ENCODE data around the gene MAP3K9. TPM values are rescaled to one million over a fixed set of nuclear protein-coding genes. Genes with fewer than 3 reads are reported as not detected.
A peak's percentile ranks its signal among the peaks of the same experiment; 100 is the strongest.
"Not testable (repeated sequence)": the region's sequence is repeated elsewhere in the genome, so short reads cannot be mapped to it uniquely, and the experiment has no call there.

MAP3K9 gene
- under 0.01 and 0.22 TPM in 2 replicates for total RNA-seq (2012; rRNA removed)

- no peaks in the 10 kb centered on the region for H3K9me3 ChIP-seq (replicated peaks; ENCODE audit: low read length)
- H3K9ac ChIP-seq (ENCODE audit: low read depth, low read length) = no peak within 1 kb of the TSS
- peak within 1 kb of the TSS; percentile 73 for H3K4me3 ChIP-seq (ENCODE audit: low read length)
- peak within 1 kb of the TSS; percentile 84 for H3K4me2 ChIP-seq (ENCODE audit: low read length)
- peaks cover 36% of the 10 kb centered on the region for H3K27me3 ChIP-seq (ENCODE audit: control insufficient read depth, insufficient read depth, low read length)
- H3K4me1 ChIP-seq (ENCODE audit: control insufficient read depth, insufficient read depth, low read length) = no peaks in the 10 kb centered on the region
- no peaks in the 10 kb centered on the region for H3K36me3 ChIP-seq (ENCODE audit: insufficient read depth, low read length)
Measured at GRCh38 chr14:70809225-70810219, at the start of gene MAP3K9. MAP3K9 (minus strand) TSS chr14:70809513; CDS start chr14:70809171, 342 bp downstream.

- Histone ChIP-seq H3K9me3 (replicated peaks; ENCODE audit: low read length) (no peaks in the 10 kb centered on the region), H3K9ac (ENCODE audit: low read depth, low read length) (no peak overlapping the region), H3K4me1 (ENCODE audit: control insufficient read depth, insufficient read depth, low read length) (peaks cover 20% of the 10 kb centered on the region), H3K4me2 (ENCODE audit: low read length) (no peak overlapping the region), H3K36me3 (ENCODE audit: insufficient read depth, low read length) (no peaks in the 10 kb centered on the region), H3K4me3 (ENCODE audit: low read length) (no peak overlapping the region), H3K27me3 (ENCODE audit: control insufficient read depth, insufficient read depth, low read length) (no peaks in the 10 kb centered on the region)
Measured at GRCh38 chr14:70858641-70859040, 49.3 kb upstream of the MAP3K9 start.

GRCh38 chr14:70857496-70857890 is 48.2 kb upstream of the MAP3K9 start:
- no peaks in the 10 kb centered on the region for H3K36me3 ChIP-seq (ENCODE audit: insufficient read depth, low read length)
- H3K27me3 ChIP-seq (ENCODE audit: control insufficient read depth, insufficient read depth, low read length) = no peaks in the 10 kb centered on the region
- H3K9ac ChIP-seq (ENCODE audit: low read depth, low read length) = peak overlapping the region; percentile 38
- peaks cover 20% of the 10 kb centered on the region for H3K4me1 ChIP-seq (ENCODE audit: control insufficient read depth, insufficient read depth, low read length)
- no peaks in the 10 kb centered on the region for H3K9me3 ChIP-seq (replicated peaks; ENCODE audit: low read length)
- H3K4me2 ChIP-seq (ENCODE audit: low read length) = peak overlapping the region; percentile 14
- no peak overlapping the region for H3K4me3 ChIP-seq (ENCODE audit: low read length)

- H3K27me3 ChIP-seq (ENCODE audit: control insufficient read depth, insufficient read depth, low read length) = no peaks in the 10 kb centered on the region
- no peaks in the 10 kb centered on the region for H3K36me3 ChIP-seq (ENCODE audit: insufficient read depth, low read length)
- H3K4me1 ChIP-seq (ENCODE audit: control insufficient read depth, insufficient read depth, low read length) = peaks cover 20% of the 10 kb centered on the region
- H3K4me3 ChIP-seq (ENCODE audit: low read length) = no peak overlapping the region
- H3K9me3 ChIP-seq (replicated peaks; ENCODE audit: low read length) = no peaks in the 10 kb centered on the region
- H3K4me2 ChIP-seq (ENCODE audit: low read length) = peak overlapping the region; percentile 14
- H3K9ac ChIP-seq (ENCODE audit: low read depth, low read length) = peak overlapping the region; percentile 38
Measured at GRCh38 chr14:70856851-70857495, 47.7 kb upstream of the MAP3K9 start.

GRCh38 chr14:70855486-70855885 is 46.2 kb upstream of the MAP3K9 start:
- no peaks in the 10 kb centered on the region for H3K36me3 ChIP-seq (ENCODE audit: insufficient read depth, low read length)
- H3K4me3 ChIP-seq (ENCODE audit: low read length) = no peak overlapping the region
- H3K9ac ChIP-seq (ENCODE audit: low read depth, low read length) = no peak overlapping the region
- H3K9me3 ChIP-seq (replicated peaks; ENCODE audit: low read length) = no peaks in the 10 kb centered on the region
- peaks cover 20% of the 10 kb centered on the region for H3K4me1 ChIP-seq (ENCODE audit: control insufficient read depth, insufficient read depth, low read length)
- H3K4me2 ChIP-seq (ENCODE audit: low read length) = no peak overlapping the region
- H3K27me3 ChIP-seq (ENCODE audit: control insufficient read depth, insufficient read depth, low read length) = no peaks in the 10 kb centered on the region

GRCh38 chr14:70853658-70854057 is 44.3 kb upstream of the MAP3K9 start:
- H3K27me3 ChIP-seq (ENCODE audit: control insufficient read depth, insufficient read depth, low read length); H3K4me3 ChIP-seq (ENCODE audit: low read length); H3K36me3 ChIP-seq (ENCODE audit: insufficient read depth, low read length); H3K9me3 ChIP-seq (replicated peaks; ENCODE audit: low read length); H3K4me2 ChIP-seq (ENCODE audit: low read length); H3K9ac ChIP-seq (ENCODE audit: low read depth, low read length): not testable (repeated sequence)
- peaks cover 20% of the 10 kb centered on the region for H3K4me1 ChIP-seq (ENCODE audit: control insufficient read depth, insufficient read depth, low read length)

- H3K36me3 ChIP-seq (ENCODE audit: insufficient read depth, low read length) = no peaks in the 10 kb centered on the region
- no peak overlapping the region for H3K4me3 ChIP-seq (ENCODE audit: low read length)
- no peak overlapping the region for H3K9ac ChIP-seq (ENCODE audit: low read depth, low read length)
- no peaks in the 10 kb centered on the region for H3K27me3 ChIP-seq (ENCODE audit: control insufficient read depth, insufficient read depth, low read length)
- H3K4me1 ChIP-seq (ENCODE audit: control insufficient read depth, insufficient read depth, low read length) = no peaks in the 10 kb centered on the region
- no peaks in the 10 kb centered on the region for H3K9me3 ChIP-seq (replicated peaks; ENCODE audit: low read length)
- H3K4me2 ChIP-seq (ENCODE audit: low read length) = no peak overlapping the region
Measured at GRCh38 chr14:70847406-70848090, 38.2 kb upstream of the MAP3K9 start.

GRCh38 chr14:70845601-70846000 is 36.3 kb upstream of the MAP3K9 start:
- Histone ChIP-seq H3K9ac (ENCODE audit: low read depth, low read length) (no peak overlapping the region), H3K4me3 (ENCODE audit: low read length) (no peak overlapping the region), H3K4me1 (ENCODE audit: control insufficient read depth, insufficient read depth, low read length) (no peaks in the 10 kb centered on the region), H3K4me2 (ENCODE audit: low read length) (no peak overlapping the region), H3K36me3 (ENCODE audit: insufficient read depth, low read length) (no peaks in the 10 kb centered on the region), H3K9me3 (replicated peaks; ENCODE audit: low read length) (no peaks in the 10 kb centered on the region), H3K27me3 (ENCODE audit: control insufficient read depth, insufficient read depth, low read length) (no peaks in the 10 kb centered on the region)

- Histone ChIP-seq H3K4me2 (ENCODE audit: low read length) (no peak overlapping the region), H3K36me3 (ENCODE audit: insufficient read depth, low read length) (no peaks in the 10 kb centered on the region), H3K9ac (ENCODE audit: low read depth, low read length) (no peak overlapping the region), H3K4me3 (ENCODE audit: low read length) (no peak overlapping the region), H3K4me1 (ENCODE audit: control insufficient read depth, insufficient read depth, low read length) (no peaks in the 10 kb centered on the region), H3K9me3 (replicated peaks; ENCODE audit: low read length) (no peaks in the 10 kb centered on the region), H3K27me3 (ENCODE audit: control insufficient read depth, insufficient read depth, low read length) (no peaks in the 10 kb centered on the region)
Measured at GRCh38 chr14:70842851-70843462, 33.6 kb upstream of the MAP3K9 start.

- Histone ChIP-seq H3K4me1 (ENCODE audit: control insufficient read depth, insufficient read depth, low read length) (no peaks in the 10 kb centered on the region), H3K4me3 (ENCODE audit: low read length) (no peak overlapping the region), H3K36me3 (ENCODE audit: insufficient read depth, low read length) (no peaks in the 10 kb centered on the region), H3K4me2 (ENCODE audit: low read length) (no peak overlapping the region), H3K27me3 (ENCODE audit: control insufficient read depth, insufficient read depth, low read length) (no peaks in the 10 kb centered on the region), H3K9ac (ENCODE audit: low read depth, low read length) (no peak overlapping the region), H3K9me3 (replicated peaks; ENCODE audit: low read length) (no peaks in the 10 kb centered on the region)
Measured at GRCh38 chr14:70838076-70838475, 28.8 kb upstream of the MAP3K9 start.

GRCh38 chr14:70836946-70837345 is 27.6 kb upstream of the MAP3K9 start:
- Histone ChIP-seq H3K27me3 (ENCODE audit: control insufficient read depth, insufficient read depth, low read length) (no peaks in the 10 kb centered on the region), H3K36me3 (ENCODE audit: insufficient read depth, low read length) (no peaks in the 10 kb centered on the region), H3K9ac (ENCODE audit: low read depth, low read length) (no peak overlapping the region), H3K4me1 (ENCODE audit: control insufficient read depth, insufficient read depth, low read length) (no peaks in the 10 kb centered on the region), H3K4me2 (ENCODE audit: low read length) (no peak overlapping the region), H3K4me3 (ENCODE audit: low read length) (no peak overlapping the region), H3K9me3 (replicated peaks; ENCODE audit: low read length) (no peaks in the 10 kb centered on the region)

Measured in skeletal muscle satellite cell (primary cell).